ENCODE measurements around the gene PRR5.

The PRR5 gene

GRCh38 chr22:44783091-44783490 is 81.1 kb downstream of the PRR5 start:
- H3K27ac ChIP-seq = no peak overlapping the region
- no peak for TF ChIP-seq CTCF (conservative IDR thresholded peaks at IDR 0.05)

- TF ChIP-seq CTCF (conservative IDR thresholded peaks at IDR 0.05) = no peak
- no peak overlapping the region for H3K27ac ChIP-seq
Observed at GRCh38 chr22:44783581-44783980, 81.6 kb downstream of the PRR5 start.

- H3K27ac ChIP-seq = no peak overlapping the region
- TF ChIP-seq CTCF (conservative IDR thresholded peaks at IDR 0.05) = no peak
Observed at GRCh38 chr22:44786136-44786535, 84.1 kb downstream of the PRR5 start.

- no peak overlapping the region for H3K27ac ChIP-seq
- TF ChIP-seq CTCF (conservative IDR thresholded peaks at IDR 0.05) = no peak
Observed at GRCh38 chr22:44786610-44787009, 84.6 kb downstream of the PRR5 start.
